OCI-LY1 (cell line): ENCODE data around the gene ZBTB7C.

ENCODE experiments used
- H2AFZ ChIP-seq: fragments of 200-600 bp; sonication (generic), shearing (Covaris generic); 2 replicates; pipeline ENCODE4 v1.6.0; 2014; ENCODE audit warnings: antibody characterized with exemption, mild to moderate bottlenecking, low read length
- H3F3A ChIP-seq: fragments of 200-600 bp; sonication (generic), shearing (Covaris generic); 2 replicates; pipeline ENCODE4 v1.6.0; 2014; ENCODE audit warnings: mild to moderate bottlenecking, antibody characterized with exemption, low read length, moderate library complexity; ENCODE audit not compliant: insufficient read depth
- H3K27ac ChIP-seq: fragments of 200-600 bp; sonication (generic); 2 replicates; pipeline ENCODE4 v1.5.1; 2014; ENCODE audit warnings: low read length, mixed run types, mild to moderate bottlenecking, low read depth; ENCODE audit not compliant: poor library complexity, severe bottlenecking
- H3K27me3 ChIP-seq: fragments of 200-600 bp; sonication (generic); 2 replicates; pipeline ENCODE4 v1.6.0; 2014; ENCODE audit warnings: antibody characterized with exemption, mild to moderate bottlenecking, low read length, moderate library complexity; ENCODE audit not compliant: insufficient read depth
- H3K36me3 ChIP-seq: fragments of 200-600 bp; sonication (generic); 2 replicates; pipeline ENCODE4 v1.6.1; 2014; ENCODE audit warnings: mild to moderate bottlenecking, antibody characterized with exemption, low read length, moderate library complexity, mixed read lengths; ENCODE audit not compliant: insufficient read depth
- H3K4me1 ChIP-seq: fragments of 200-600 bp; sonication (generic); 2 replicates; pipeline ENCODE4 v1.5.1; 2014; ENCODE audit warnings: mild to moderate bottlenecking, low read length, moderate library complexity; ENCODE audit not compliant: insufficient read depth, severe bottlenecking
- H3K4me2 ChIP-seq: fragments of 200-600 bp; sonication (generic), shearing (Covaris generic); 2 replicates; pipeline ENCODE4 v1.6.1; 2014; ENCODE audit warnings: low read length
- H3K4me3 ChIP-seq: fragments of 200-600 bp; sonication (generic); 2 replicates; pipeline ENCODE4 v1.5.1; 2014; ENCODE audit warnings: low read length, low read depth, mild to moderate bottlenecking, mixed read lengths; ENCODE audit not compliant: poor library complexity, severe bottlenecking
- H3K79me2 ChIP-seq: fragments of 200-600 bp; shearing (Covaris generic); 2 replicates; pipeline ENCODE4 v1.6.1; 2016; ENCODE audit warnings: mixed run types, low read length, mixed read lengths; ENCODE audit not compliant: insufficient read depth
- H3K9ac ChIP-seq: fragments of 200-600 bp; sonication (generic), shearing (Covaris generic); 2 replicates; pipeline ENCODE4 v1.6.1; 2014; ENCODE audit warnings: mild to moderate bottlenecking, low read length, mixed read lengths
- H3K9me2 ChIP-seq: fragments of 200-600 bp; sonication (generic), shearing (Covaris generic); 2 replicates; pipeline ENCODE4 v1.6.1; 2014; ENCODE audit warnings: low read depth, mild to moderate bottlenecking, low read length, mixed read lengths
- H3K9me3 ChIP-seq: fragments of 200-600 bp; shearing (Covaris generic); 2 replicates; pipeline ENCODE4 v1.6.1; 2014; ENCODE audit warnings: low read length, mixed read lengths
- H4K20me1 ChIP-seq: fragments of 200-600 bp; sonication (generic), shearing (Covaris generic); 2 replicates; pipeline ENCODE4 v1.6.0; 2016; ENCODE audit warnings: mild to moderate bottlenecking, low read length; ENCODE audit not compliant: insufficient read depth
- CTCF ChIP-seq: fragments of 200-600 bp; sonication (generic), shearing (Covaris generic); IDR thresholded peaks from 2 replicates; pipeline ENCODE4 v1.5.1; 2017; ENCODE audit warnings: mild to moderate bottlenecking, antibody characterized with exemption, low read length, moderate library complexity, mixed read lengths
- EZH2 ChIP-seq: fragments of 200-600 bp; sonication (generic), shearing (Covaris generic); IDR thresholded peaks from 2 replicates; pipeline ENCODE4 v1.8.0; 2017; ENCODE audit warnings: borderline replicate concordance, mixed run types, mild to moderate bottlenecking, antibody characterized with exemption, low read length, moderate library complexity, mixed read lengths

ZBTB7C gene

GRCh38 chr18:48093104-48093503 lies 316.1 kb downstream of the ZBTB7C start:
- Histone ChIP-seq H3F3A (no peaks in the 10 kb centered on the region), H3K4me2 (no peak overlapping the region), H3K27me3 (no peaks in the 10 kb centered on the region), H3K27ac (no peak overlapping the region), H3K9ac (no peak overlapping the region), H3K9me2 (no peaks in the 10 kb centered on the region), H3K4me3 (no peak overlapping the region), H3K36me3 (no peaks in the 10 kb centered on the region), H3K9me3 (no peaks in the 10 kb centered on the region), H3K79me2 (no peaks in the 10 kb centered on the region), H4K20me1 (no peaks in the 10 kb centered on the region), H2AFZ (no peak overlapping the region), H3K4me1 (no peaks in the 10 kb centered on the region)
- no peak for TF ChIP-seq EZH2
- TF ChIP-seq CTCF: no peak

- TF ChIP-seq CTCF (no peak), EZH2 (no peak)
- Histone ChIP-seq H3K79me2 (no peaks in the 10 kb centered on the region), H3K9ac (no peak overlapping the region)
Measured at GRCh38 chr18:48091869-48092497, 317.2 kb downstream of the ZBTB7C start.

GRCh38 chr18:48090702-48091101 lies 318.5 kb downstream of the ZBTB7C start:
- Histone ChIP-seq H3K9me3 (no peaks in the 10 kb centered on the region), H4K20me1 (no peaks in the 10 kb centered on the region), H2AFZ (no peak overlapping the region), H3K4me2 (no peak overlapping the region), H3K9ac (no peak overlapping the region), H3K79me2 (no peaks in the 10 kb centered on the region), H3K36me3 (no peaks in the 10 kb centered on the region), H3K27me3 (no peaks in the 10 kb centered on the region), H3K9me2 (no peaks in the 10 kb centered on the region), H3K4me3 (no peak overlapping the region), H3K4me1 (no peaks in the 10 kb centered on the region), H3K27ac (no peak overlapping the region), H3F3A (no peaks in the 10 kb centered on the region)
- no peak for TF ChIP-seq EZH2
- TF ChIP-seq CTCF: no peak

More at GRCh38 chr18:48091869-48092497, 317.2 kb downstream of the ZBTB7C start:
- Histone ChIP-seq H3K36me3 (no peaks in the 10 kb centered on the region), H3K4me3 (no peak overlapping the region), H2AFZ (no peak overlapping the region), H3K4me1 (no peaks in the 10 kb centered on the region), H3F3A (no peaks in the 10 kb centered on the region), H3K27me3 (no peaks in the 10 kb centered on the region), H3K9me2 (no peaks in the 10 kb centered on the region), H3K9me3 (no peaks in the 10 kb centered on the region), H3K4me2 (no peak overlapping the region), H4K20me1 (no peaks in the 10 kb centered on the region), H3K27ac (no peak overlapping the region)
